GM23248 (cell line): Measurements from ENCODE around the gene ASAP2.

Experiments used
- EZH2 ChIP-seq: fragments of 200-600 bp; sonication (generic); IDR thresholded peaks from 2 replicates; pipeline ENCODE4 v1.6.1; 2018; ENCODE audit warnings: antibody characterized with exemption, mild to moderate bottlenecking; ENCODE audit not compliant: insufficient read depth, poor library complexity, severe bottlenecking
- EZH2phosphoT487 ChIP-seq: fragments of 200-600 bp; sonication (generic); IDR thresholded peaks from 2 replicates; pipeline ENCODE4 v1.6.1; 2018; ENCODE audit warnings: antibody characterized with exemption, moderate library complexity, mild to moderate bottlenecking, low read depth; ENCODE audit not compliant: insufficient read depth

- TF ChIP-seq EZH2 (no peak), EZH2phosphoT487 (no peak)
Observed at GRCh38 chr2:9343524-9343923, 136.9 kb downstream of the ASAP2 start.
